NOMO-1 (cell line): ENCODE data around the gene GDF2.

ENCODE experiments used
- DNase-seq, 2 experiments: peaks; one replicate each; lab custom pipeline; 2025; ENCODE audit not compliant: unreplicated experiment in 2 of 2; lab: John Stamatoyannopoulos, UW

Gene GDF2

GRCh38 chr10:47290338-47290737 lies 31.9 kb upstream of the GDF2 start:
- DNase-seq = no peak

DNA sequence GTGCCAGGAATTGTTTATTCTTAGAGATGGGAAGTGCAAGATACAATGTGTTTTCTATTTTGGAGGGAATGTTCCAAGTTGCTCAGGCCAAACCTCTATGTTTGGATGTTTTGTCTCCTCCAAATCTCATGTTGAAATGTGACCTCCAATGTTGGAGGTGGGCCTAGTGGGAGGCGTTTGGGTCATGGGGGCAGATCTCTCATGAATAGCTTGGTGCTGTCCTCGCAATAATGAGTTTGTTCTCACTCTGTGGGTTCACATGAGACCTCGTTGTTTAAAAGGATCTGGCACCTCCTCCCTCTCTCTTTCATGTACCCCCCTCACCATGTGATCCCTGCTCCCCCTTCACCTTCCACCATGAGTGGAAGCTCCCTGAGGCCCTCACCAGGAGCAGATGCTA lies 30.6 kb upstream of the GDF2 start:
- no peak for DNase-seq

DNA sequence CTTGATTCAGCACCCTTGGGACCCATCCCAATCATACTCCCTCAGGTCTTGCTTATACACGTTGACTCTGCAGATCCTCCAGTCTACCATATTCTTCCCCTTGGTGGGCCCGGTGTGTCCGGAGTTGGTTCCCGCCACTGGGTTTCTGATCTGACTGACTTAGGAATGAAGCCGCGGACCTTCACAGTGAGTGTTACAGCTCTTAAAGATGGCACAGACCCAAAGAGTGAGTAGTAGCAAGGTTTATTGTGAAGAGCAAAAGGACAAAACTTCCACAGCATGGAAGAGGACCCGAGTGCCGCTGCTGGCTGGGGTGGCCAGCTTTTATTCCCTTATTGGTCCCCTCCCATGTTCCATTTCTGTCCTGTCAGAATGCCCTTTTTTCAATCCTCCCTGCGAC lies 28.2 kb upstream of the GDF2 start:
- no peak for DNase-seq

DNA sequence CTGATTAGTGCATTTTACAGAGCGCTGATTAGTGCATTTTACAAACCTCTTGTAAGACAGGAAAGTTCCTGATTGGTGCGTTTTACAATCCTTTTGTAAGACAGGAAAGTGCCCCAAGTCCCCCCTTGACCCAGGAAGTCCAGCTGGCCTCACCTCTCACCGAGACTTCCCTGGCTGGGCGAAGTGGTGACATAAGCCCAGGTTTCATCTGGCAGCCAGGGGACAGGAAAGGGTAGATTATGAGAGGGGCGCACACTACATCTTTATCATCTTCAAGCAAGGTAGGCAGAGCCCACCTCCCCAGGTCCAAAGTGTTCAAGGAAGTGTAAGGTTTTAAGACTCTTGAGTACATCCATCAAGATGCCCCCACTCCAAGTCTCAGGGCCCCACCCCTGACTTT lies 27.8 kb upstream of the GDF2 start:
- DNase-seq = no peak

DNA sequence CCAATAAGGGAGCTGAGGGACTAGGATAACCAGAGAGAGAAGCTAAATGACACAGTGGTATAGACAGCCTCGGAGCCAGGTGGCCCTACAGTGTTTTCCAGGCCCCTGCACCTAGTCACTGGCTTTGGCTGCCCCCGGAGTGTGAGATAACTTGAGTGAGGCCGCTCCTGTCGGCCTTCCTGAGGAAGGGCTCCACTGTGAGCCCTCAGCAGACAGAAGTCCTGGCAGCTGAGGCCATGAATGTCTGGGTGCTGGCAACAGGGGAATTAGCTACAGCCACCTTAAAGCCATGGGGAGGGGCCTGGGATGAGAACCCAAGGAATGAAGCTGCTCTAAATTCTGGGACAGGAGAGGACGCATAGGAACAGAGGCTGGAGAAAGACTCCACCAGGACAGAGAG lies 26.8 kb upstream of the GDF2 start:
- no peak for DNase-seq

DNA sequence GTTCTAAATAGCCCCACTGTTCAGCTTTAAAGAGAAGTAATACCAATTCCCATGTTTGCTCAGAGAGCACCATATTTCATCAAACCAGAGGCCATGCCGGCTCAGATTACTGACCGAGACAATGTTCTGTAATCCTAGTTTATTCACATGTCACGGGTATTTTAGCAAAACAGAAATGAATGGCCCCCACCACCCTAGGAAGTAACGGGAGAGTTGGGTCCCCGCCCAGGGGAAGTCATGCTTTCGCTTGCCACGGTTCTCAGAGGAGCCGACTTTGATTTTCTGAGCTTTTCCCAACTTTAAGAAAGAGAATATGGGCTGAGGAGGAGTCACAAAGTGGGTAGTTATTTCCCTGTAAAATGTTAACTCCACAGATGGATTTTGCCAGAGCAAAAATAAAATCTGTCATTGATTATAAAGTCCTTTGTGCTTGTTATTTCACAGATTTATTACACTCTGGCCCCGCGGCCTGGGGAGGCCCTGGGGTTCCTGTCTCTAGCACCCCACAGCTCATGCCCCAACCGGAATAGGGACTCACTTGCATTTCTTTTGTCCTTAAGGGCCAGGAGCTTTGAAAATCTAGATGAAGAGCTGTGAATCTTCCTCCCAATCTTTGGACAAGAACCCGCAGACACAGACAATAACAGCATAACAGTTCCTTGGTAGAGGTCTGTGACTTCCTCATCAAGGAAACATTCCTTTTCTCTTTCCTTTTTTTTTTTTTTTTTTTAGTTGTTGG lies 25.9 kb upstream of the GDF2 start:
- no peak for DNase-seq

DNA sequence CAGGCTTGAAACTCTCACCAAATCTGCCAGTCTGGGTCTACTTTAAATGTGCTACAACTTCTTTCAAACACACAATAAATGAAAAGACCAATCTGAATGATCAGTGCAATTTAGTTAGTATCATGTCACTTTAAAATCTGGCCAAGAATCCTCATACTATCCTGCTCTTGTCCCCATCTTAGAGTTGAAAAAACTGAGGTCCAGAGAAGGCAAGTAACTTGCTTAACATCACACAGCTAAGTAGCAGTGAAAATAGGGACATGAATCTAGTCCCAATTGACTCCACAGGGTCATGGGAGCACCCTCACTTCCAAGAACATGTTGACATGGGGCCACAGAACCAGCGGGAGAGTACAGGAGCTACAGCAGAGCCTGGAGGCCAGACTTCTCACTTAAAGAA lies 25.3 kb upstream of the GDF2 start:
- no peak for DNase-seq

- DNase-seq = no peak
Observed at GRCh38 chr10:47297866-47298540, 24.3 kb upstream of the GDF2 start.

DNA sequence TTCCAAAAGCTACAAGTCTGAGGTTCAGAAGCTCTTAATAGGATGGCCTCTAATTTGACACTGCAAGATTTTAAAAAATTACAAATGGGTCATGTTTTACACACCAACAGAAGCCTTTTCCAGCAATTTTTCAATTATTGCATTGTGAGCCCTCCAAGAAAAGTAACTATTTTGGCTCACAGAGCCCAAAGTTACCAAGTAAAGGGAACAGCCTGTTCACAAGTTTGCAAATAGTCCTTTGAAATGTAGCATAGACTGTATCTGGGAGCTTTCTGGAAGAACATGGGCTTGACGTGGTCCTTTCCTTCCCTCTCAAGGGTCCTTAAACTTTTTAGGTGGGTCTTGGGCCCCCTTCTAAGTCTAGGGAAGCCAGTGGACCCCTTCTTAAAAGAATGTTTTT lies 23.5 kb upstream of the GDF2 start:
- DNase-seq = no peak

GRCh38 chr10:47299611-47300428 lies 22.4 kb upstream of the GDF2 start, which contains the start of gene GDF10:
Gene GDF10, plus strand, starts transcription at chr10:47300197. Its CDS starts 455 bp downstream, at chr10:47300652.
- no peak for DNase-seq

- DNase-seq = no peak
Observed at GRCh38 chr10:47300429-47300931, 21.8 kb upstream of the GDF2 start.

DNA sequence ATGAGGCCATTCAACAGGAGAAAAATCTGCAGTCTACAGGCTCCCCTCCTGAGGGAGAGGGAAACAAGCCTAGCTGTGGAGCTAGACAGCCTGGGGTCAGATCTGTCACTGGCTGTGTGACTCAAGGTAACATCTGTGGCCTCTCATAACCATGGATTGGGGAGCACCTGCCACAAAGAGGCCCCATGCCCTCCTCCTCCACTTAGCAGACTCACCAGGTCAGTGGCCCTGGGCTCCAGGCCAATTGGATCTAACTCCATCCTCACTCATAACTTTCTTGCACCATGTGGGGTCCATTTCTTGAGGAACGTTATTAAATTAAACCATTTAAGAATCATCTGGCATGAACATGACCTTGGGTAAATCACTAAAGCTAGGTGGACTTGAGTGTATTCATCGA lies 20.4 kb upstream of the GDF2 start:
- DNase-seq = no peak

- no peak for DNase-seq
Observed at GRCh38 chr10:47303105-47303504, 19.1 kb upstream of the GDF2 start.

- DNase-seq = no peak
Observed at GRCh38 chr10:47303866-47304265, 18.4 kb upstream of the GDF2 start.

- no peak for DNase-seq
Observed at GRCh38 chr10:47305566-47305965, 16.7 kb upstream of the GDF2 start.

DNA sequence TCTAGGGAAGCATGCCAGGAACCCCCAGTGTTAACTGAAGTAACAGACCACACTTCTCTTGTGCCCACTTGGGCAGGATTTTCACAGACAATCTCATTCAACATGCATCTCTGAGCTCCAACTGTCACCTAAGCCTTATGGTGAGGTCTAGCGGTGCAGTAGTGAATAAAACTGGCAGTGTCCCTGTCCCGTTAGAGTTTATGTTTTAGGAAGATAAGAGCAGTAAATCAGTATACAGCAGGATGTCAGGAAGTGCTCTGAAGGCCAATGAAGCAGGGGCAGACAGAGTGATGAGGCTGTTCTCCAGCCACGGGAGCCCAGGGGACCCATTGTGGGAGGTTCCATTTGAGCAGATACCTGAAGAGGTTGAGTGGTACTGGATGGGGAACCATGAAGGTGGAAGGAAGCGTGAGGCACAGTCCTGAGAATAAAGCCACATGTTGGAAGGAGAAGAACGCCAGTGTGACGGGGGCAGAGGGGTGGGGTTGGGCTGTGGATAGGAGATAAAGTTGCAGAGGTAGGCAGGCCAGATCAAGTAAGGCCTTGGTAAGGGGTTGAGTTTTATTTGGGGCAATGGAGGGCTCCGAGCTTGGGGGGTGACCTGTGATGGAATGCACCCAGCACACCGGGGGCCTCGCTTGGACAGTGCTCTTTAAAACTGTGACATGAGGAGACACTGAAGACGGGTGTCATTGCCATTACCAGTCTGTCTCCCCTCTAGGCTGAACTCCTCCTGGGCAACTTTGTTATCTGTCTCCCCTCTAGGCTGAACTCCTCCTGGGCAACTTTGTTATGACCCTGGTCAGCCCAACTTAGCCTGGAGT lies 15.7 kb upstream of the GDF2 start:
- no peak for DNase-seq

GRCh38 chr10:47307381-47307780 lies 14.9 kb upstream of the GDF2 start:
- DNase-seq = no peak

DNA sequence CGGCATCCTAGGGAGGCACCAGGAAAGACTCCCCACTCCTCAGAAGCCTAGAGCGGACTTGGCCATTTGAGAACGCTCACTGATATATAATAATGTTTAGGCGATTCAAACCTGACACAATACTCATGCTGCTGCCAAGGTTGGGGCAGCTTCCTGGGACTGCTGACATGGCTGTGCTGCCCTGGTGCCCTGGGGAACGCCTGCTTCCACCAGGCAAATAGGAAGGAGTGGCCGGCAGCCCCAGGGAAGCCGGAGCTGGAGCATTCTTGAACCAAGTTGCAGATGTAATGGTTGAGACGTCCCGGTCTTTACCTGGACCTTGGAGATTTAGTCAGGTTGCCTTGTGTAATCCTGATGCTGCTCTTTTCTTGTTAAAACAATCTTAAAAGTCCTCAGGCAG lies 13.5 kb upstream of the GDF2 start:
- DNase-seq = no peak

GRCh38 chr10:47309408-47310089 lies 12.7 kb upstream of the GDF2 start:
- no peak for DNase-seq

DNA sequence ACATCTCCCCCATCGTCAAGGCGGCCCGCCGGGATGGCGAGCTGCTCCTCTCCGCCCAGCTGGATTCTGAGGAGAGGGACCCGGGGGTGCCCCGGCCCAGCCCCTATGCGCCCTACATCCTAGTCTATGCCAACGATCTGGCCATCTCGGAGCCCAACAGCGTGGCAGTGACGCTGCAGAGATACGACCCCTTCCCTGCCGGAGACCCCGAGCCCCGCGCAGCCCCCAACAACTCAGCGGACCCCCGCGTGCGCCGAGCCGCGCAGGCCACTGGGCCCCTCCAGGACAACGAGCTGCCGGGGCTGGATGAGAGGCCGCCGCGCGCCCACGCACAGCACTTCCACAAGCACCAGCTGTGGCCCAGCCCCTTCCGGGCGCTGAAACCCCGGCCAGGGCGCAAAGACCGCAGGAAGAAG lies 12.2 kb upstream of the GDF2 start:
- DNase-seq = no peak
